Measurements from ENCODE around the gene U2AF2.
"Not testable (repeated sequence)": the region's sequence is repeated elsewhere in the genome, so short reads cannot be mapped to it uniquely, and the experiment has no call there.

The U2AF2 gene

GRCh38 chr19:55692681-55693081 is 37.8 kb downstream of the U2AF2 start:
- no peak for DNase-seq

- DNase-seq: no peak
Measured at GRCh38 chr19:55693336-55693974, 38.6 kb downstream of the U2AF2 start.

DNA sequence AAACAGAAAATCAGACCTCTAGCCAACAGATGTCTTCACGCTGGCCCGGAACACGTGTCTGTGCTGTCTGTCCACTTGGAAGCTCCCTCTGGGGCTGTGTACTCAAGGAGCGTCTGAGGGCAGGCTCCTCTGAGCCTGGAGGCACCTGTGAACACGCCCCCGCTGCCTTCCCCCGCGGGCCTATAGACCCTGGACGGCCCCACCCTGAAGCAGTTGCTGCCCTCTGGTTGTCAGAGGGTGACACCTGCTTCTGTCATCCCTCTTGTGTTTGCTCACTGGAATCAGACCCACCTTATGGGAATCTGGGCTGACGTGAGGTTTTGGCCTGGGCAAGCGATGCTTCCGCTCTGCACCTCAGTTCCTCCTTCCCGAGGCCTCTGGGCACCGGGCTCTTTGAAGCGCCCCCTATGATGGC is 39.4 kb downstream of the U2AF2 start:
- DNase-seq: no peak

DNA sequence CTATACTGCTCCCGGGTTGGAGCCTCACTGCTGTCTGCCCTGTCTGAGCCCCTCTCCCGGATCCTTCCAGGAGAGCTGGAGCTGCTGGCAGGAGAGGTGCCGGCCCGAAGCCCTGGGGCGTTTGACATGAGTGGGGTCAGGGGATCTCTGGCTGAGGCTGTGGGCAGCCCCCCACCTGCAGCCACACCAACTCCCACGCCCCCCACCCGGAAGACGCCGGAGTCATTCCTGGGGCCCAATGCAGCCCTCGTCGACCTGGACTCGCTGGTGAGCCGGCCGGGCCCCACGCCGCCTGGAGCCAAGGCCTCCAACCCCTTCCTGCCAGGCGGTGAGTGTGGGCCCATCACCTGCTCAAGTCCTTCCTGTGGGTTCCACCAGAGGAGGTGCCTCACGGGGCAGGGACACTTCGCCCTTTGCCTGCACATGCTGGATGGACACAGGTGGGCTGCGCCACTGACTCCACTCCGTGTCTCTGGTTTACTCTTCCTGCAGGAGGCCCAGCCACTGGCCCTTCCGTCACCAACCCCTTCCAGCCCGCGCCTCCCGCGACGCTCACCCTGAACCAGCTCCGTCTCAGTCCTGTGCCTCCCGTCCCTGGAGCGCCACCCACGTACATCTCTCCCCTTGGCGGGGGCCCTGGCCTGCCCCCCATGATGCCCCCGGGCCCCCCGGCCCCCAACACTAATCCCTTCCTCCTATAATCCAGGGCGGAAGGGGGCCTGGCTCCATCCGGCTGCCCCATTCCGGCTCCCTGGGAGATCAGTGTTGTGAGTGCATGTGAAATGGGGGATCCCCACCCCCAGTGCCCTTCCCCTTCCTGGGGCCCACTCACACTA is 40.0 kb downstream of the U2AF2 start:
- no peak for DNase-seq

GRCh38 chr19:55695511-55696290 is 40.9 kb downstream of the U2AF2 start:
- DNase-seq: no peak

DNA sequence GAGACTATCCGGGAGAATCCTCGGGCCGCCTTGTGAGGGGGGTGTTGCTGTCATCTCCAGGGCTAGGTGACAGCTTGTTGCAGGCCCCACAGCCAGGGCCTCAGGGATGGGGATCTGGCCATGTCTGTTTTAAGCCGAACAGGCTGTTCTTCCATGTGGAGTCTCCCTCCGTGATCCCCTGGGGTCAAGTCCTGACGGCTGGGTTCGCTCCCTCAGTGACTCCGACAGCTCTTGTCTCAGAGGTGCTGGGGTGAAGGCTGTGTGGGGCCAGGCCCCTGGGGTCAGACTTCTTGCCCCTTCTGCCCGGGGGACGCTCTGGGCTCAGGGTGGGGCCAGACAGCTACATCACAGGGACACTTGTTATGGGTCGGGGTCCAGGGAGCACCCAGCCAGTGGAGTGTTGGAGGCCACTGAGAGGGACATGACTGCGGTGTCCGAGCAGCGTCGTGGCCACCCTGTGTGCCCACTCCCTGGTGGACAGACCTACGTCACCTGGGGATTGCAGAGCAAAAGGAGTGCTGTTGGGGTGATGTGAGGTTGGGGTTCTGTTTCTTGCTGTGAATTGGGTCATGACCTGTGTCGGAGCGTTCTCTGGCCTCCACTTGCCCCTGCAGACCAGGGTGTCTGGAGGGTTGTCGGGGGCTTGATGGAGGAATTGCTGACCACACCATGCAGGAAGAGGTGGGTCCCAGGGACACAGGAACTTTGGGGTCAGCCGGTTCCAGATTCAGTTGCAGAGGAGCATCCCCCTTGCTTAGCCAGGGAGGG is 41.6 kb downstream of the U2AF2 start:
- no peak for DNase-seq

DNA sequence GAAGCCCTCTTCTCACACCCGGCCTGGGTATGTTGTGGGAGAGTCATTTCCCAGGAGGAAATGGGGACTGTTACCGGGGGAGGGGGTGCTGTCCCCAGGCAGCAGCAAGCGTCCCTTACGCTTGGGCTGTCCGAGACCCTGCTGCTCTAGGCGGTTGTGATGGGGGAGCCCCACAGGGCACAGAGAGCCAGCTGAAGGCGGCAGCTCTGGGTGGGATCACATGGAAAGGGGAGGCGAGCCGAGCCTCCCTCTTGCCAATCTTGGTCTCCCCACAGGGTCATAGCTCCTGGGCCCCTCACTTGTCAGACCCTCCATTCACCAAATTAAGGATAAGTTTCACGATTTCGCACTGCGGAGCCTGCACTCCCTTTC is 42.2 kb downstream of the U2AF2 start:
- no peak for DNase-seq

GRCh38 chr19:55697698-55698097 is 42.9 kb downstream of the U2AF2 start:
- no peak for DNase-seq

DNA sequence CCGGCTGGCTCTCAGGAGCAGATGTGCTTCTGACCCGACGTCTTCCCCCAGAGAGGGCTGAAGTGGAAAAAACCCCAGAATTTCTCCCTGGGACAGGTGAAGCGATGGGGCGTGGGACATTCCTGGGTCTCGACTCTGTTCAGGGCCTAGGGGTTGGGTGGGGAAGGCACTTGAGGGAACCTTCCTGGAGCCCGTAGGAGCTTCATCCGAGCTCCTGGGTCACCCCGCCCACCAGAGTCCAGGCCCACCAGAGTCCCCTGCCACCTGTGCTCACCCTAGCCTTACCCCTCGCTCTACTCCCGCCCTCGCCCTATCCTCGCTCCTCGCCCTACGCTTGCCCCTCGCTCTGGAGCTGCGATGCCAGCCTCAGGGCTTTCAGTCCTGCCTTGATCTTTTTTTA is 43.4 kb downstream of the U2AF2 start:
- DNase-seq: no peak

DNA sequence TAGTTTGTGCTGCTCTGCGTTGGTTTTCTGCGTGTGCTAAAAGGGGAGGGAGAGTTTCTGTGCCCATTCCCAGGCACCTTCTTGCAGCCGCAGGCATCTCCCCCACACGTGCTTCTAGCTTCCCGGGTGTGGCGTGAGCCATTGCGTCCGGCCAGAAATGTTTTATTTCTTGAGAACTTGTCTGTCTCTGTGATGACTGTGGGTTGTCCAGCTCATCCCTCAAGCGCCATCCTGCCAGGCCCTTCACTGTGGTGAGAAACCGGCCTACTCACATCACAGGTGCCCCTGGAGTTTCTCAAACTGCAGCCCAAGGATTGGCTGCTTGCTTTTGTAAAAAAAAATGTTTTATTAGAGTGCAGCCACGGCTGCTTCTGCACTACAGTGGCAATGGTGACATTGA is 44.4 kb downstream of the U2AF2 start:
- no peak for DNase-seq

DNA sequence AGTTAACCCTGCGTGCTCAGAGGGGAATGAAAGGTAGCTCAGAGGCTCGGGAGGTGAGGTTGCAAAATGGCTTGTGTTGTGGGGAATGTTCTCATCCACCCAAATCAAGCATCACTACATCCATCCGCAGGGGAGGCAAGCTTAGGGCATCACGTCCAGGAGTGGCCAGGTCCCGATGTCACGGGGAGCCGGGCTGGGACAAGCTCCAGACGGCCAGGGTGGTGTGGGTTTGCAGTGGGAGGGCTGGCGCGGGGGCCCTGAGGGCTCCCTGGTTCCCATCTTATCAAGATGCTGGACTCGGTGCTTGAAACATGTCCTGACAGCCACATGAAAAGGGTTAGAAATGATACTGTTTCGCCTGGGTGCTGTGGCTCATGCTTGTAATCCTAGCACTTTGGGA is 46.0 kb downstream of the U2AF2 start:
- no peak for DNase-seq

GRCh38 chr19:55702131-55702627 is 47.3 kb downstream of the U2AF2 start:
- DNase-seq: peak; percentile 90

DNA sequence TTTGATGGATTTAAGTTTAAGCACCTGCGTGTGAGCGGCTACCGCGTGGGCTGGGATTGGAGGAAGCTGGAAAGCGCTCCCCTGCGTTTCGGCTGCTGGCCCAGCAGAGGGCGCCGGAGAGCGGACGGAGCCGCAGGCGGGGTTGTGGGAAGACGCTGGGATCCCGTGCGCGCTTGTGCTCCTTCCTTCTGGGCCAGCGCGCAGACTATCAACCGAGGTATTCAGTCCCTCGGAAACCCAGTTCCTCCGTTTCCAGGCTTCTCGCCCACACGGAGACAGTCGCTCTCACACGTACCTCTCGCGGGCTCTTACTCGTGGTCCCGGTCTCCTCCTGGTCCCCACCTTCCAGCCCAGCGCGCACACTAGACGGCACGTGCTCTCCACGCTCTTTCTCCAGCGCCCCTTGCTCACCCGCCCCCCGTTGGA is 49.0 kb downstream of the U2AF2 start:
- DNase-seq: peak; percentile 74

GRCh38 chr19:55704494-55705245 is 49.8 kb downstream of the U2AF2 start:
- DNase-seq: peak; percentile 19

DNA sequence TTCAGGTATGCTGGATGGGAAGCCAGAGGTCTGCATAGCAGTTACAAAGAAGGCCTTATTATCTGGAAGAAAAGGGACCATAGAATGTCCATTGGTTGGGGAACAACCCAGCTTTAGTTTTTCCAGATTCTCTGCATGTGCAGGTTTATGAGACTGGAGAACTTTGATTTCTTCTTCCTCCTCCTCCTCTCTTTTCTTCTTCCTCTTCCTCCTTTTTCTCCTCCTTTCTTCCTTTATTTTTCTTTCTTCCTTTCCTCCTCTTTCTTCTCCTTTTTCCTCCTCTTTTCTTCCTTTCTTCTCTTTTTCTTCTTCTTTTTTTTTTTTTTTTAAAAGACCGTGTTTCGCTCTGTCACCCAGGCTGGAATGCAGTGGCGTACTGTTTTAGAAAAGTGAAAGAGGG is 51.1 kb downstream of the U2AF2 start:
- DNase-seq: no peak

- no peak for DNase-seq
Measured at GRCh38 chr19:55711719-55712118, 56.9 kb downstream of the U2AF2 start.

- no peak for DNase-seq
Measured at GRCh38 chr19:55712804-55713631, 58.2 kb downstream of the U2AF2 start.

DNA sequence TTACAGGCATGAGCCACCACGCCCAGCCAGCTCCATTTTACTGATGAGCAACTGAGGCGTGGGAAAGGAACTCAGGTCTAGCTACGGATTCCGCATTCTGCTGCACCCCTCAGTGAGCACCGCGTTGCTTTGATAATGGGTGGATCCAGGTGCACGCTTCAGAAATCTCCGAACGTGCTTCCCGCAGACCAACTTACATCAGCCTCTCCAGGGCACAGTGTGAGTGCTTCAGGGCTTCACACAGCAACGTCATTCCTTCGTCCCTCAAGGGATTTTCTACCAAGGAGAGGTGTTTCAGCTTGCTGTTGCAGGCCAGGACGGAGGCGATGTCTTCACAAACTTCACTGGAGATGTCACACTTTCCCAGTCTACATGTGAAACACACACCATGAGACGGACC is 61.7 kb downstream of the U2AF2 start:
- no peak for DNase-seq

GRCh38 chr19:55717251-55717650 is 62.4 kb downstream of the U2AF2 start:
- no peak for DNase-seq

GRCh38 chr19:55717879-55718711 is 63.3 kb downstream of the U2AF2 start:
- not testable (repeated sequence) for DNase-seq

All from hematopoietic multipotent progenitor cell treated with erythropoietin and hydrocortisone succinate and interleukin-3 and kit ligand, for 4 days (in vitro differentiated cells).